ENCODE measurements around the gene UBE2QL1.

The UBE2QL1 gene

GRCh38 chr5:6427694-6428093 lies 21.0 kb upstream of the UBE2QL1 start:
- DNase-seq (ENCODE audit: low read depth in 2 of 2), result no peak

- no peak for DNase-seq (ENCODE audit: low read depth in 2 of 2)
Observed at GRCh38 chr5:6430418-6431028, 18.1 kb upstream of the UBE2QL1 start.

- no peak for DNase-seq (ENCODE audit: low read depth in 2 of 2)
Observed at GRCh38 chr5:6431214-6432195, 17.2 kb upstream of the UBE2QL1 start.

- no peak for DNase-seq (ENCODE audit: low read depth in 2 of 2)
Observed at GRCh38 chr5:6432206-6432605, 16.5 kb upstream of the UBE2QL1 start.

DNA sequence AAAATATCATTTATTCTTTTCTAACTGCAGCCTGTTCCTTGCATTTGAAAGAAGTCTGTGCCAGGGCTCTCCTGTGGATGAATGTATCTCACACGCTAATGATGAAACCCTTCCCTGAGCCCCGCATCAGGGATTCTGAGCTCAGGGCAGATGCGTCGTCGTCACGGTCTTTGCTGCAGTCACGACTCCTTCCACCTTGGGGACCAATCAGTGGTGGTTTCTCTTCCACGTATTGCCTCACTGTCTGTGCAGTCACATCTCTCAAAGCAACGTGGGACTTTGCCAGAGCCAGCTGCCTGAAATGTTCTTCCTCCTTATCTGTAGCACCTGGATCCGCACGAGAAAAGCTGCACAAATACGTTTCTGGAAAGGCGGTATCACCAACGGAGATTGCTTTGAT lies 13.9 kb upstream of the UBE2QL1 start:
- DNase-seq (ENCODE audit: low read depth in 2 of 2), result no peak

DNA sequence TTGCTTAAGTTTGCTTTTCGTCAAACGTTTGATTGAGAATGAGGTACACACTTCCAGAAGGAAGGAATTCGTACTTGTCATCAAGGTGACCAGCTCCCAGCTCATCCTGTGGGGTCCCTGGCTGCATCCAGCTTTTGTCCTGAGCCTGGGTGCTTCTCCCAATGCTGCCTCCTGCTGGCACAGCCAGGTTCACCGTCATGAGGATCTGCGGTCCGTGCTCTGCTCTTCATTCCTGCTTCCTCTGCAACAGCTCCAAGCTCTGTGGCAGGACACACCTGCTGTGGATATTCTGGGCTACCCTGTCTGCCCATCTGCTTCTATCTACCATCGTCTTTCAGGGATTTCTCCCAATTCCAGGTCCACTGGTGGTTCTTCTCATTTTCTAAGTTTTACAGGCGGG lies 13.3 kb upstream of the UBE2QL1 start:
- no peak for DNase-seq (ENCODE audit: low read depth in 2 of 2)

DNA sequence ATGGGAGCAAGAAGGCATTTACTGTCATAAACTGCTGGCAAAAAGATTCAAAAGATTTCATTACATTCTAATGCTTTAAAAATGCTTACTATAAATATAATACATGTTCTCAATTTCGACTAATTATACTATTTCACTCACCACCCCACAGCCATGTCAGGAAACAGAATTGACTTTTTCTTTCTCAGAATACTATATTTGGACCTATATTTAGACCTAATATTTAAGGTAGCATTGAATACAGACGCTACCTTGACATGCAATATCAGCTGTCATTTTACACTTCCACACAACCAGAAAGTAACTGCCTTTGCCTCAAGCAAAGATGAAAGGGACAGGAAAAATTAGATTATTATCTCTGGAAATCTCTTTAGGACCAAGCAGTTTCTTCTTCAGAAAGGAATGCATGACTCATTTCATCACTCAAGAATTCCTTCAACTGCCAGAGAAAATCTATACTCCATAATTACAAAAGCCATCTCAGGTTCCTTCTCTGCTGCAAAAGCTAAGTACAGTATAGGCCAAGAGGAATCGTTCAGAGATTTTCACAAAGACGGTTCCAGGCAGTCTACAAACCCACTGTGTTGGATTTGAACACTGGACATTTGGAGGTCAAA lies 11.8 kb upstream of the UBE2QL1 start:
- DNase-seq (ENCODE audit: low read depth in 2 of 2), result peak in 1 of 2 experiments; percentile 17

GRCh38 chr5:6439588-6440550 lies 8.8 kb upstream of the UBE2QL1 start:
- DNase-seq (ENCODE audit: low read depth in 2 of 2), result no peak

DNA sequence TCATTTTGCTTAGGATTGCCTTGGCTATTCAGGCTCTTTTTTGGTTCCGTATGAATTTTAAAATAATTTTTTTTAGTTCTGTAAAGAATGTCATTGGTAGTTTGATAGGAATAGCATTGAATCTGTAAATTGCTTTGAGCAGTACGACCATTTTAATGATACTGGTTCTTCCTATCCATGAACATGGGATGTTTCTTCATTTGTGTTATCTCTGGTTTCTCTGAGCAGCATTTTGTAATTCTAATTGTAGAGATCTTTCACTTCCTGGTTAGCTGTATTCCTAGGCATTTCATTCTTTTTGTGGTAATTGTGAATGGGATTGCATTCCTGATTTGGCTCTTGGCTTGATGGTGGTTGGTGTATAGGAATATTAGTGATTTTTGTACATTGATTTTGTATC lies 6.3 kb upstream of the UBE2QL1 start:
- no peak for DNase-seq (ENCODE audit: low read depth in 2 of 2)

DNA sequence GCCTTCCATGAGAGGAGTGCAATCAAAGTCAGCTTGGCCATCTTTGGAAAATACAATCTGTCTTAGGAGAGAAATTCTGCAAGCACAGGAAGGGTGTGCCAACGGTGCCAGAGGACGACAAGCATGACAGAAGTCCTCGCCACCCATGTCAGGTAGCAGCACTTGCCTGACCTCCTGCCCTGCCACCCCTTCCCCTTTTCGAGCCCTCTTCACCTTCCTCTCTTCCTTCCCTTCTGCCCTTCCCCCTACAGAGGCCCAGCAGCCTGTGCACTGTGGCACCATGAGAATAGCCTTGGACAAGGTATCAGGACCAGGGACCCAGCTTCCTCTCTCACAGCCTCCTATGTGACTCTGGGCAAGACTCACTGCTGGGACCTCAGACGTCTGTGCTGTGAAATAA lies 5.3 kb upstream of the UBE2QL1 start:
- no peak for DNase-seq (ENCODE audit: low read depth in 2 of 2)

DNA sequence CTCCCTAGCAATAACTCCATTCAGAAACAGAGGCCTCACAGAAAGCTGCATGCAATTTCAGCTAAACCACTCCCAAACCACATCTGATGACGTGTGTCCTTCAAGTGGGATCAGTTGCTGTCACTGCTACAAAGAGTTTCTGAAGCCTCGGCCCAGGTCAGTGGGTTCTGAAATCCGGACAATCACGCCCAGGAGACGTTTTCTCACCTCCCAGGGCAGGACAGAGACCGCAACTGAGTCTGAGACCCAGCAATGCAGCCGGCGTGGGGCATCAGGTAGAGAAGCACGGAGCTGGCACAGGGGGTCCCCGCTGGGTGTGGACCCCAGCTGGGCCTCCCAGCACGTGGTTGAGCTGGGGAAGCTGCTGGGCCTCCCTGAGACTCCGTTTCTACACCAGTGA lies 2.6 kb upstream of the UBE2QL1 start:
- no peak for DNase-seq (ENCODE audit: low read depth in 2 of 2)

DNA sequence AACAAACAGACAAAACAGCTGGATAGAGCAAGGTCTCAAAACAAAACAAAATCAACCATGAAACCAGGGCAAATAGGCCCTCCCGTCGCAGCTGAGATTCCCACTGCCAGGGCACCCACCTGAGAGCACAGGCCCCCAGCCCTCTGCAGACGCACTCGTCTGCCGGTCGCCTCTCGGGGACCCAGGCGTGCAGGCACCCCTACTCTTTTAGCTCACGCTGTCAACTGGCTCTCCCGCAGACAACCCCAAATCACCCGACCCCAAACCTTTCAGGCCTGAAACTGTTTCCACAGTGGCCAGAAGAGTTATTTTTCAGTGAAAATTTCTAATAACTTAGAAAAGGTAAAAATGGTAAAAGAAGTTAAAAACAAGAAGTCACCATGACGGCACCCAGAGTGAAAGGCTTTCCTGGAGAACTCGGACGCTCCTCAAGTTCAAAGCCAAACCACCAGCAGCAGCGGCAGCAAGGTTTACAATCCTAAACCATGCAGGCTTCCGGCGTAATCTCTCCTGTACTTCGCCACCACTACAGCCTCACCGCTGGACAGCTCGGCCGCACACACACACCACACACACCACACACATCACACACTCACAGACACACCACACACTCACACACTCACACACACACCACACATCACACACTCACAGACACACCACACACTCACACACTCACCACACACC lies 1.9 kb upstream of the UBE2QL1 start:
- DNase-seq (ENCODE audit: low read depth in 2 of 2), result no peak

DNA sequence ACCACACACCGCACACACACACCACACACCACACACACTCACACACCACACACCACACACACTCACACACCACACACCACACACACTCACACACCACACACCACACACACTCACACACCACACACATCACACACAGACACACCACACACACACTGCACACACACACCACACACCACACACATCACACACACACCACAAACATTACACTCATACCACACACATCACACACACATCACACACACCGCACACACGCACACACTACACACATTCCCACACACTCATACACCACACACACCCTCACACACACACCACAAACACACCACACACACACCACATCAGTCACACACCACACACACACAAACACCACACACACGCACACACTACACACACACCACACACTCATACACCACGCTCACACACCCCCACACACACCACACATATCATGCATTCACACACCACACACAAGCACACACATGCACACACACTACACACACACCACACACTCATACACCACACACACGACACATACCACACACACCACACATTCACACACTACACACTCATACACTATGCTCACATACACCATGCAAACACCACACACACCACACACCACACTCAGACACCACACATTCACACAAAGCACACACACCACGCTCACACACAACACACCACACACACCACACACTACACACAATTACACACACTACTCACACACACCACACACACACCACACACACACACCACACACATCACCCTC lies 1.1 kb upstream of the UBE2QL1 start:
- no peak for DNase-seq (ENCODE audit: low read depth in 2 of 2)

- no peak for DNase-seq (ENCODE audit: low read depth in 2 of 2)
Observed at GRCh38 chr5:6448141-6448491, 543 bp upstream of the UBE2QL1 start.

DNA sequence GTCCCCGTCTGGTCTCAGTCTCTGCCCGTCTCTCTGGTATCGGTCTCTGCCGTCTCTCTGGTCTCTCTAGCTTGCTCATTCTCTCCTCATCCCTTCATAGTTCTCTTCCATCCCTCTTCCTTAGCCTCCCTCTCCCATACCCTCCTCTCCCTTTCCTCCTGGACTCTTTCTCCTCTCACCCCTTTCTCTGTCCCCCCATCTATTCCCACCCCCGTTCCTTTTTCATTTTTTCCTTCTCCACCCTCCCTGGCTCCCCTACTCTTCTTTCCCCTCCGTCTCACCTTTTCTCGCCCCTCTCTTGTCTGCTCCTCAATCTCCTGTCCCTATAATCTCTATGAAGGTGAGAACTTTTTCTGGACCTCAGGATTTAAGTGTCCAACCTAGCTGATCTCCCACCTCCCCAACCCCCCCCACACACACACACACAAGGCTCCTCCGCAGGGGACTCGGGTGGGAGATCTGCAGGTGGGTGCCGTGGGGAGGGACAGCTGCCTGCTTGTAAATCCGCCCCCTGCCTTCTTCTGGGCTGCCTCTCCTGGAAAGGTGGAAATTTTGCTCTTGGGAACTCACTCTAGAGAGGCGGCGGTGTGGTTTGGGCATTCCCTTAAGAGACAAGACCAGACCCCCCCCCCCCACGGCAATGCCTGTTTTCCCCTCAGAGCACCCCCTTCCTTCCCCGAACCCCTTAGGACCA lies 953 bp downstream of the UBE2QL1 start:
- DNase-seq (ENCODE audit: low read depth in 2 of 2), result no peak

- DNase-seq (ENCODE audit: low read depth in 2 of 2), result no peak
Observed at GRCh38 chr5:6450319-6450833, 1.7 kb downstream of the UBE2QL1 start.

GRCh38 chr5:6452622-6453504 lies 4.2 kb downstream of the UBE2QL1 start:
- DNase-seq (ENCODE audit: low read depth in 2 of 2), result no peak

DNA sequence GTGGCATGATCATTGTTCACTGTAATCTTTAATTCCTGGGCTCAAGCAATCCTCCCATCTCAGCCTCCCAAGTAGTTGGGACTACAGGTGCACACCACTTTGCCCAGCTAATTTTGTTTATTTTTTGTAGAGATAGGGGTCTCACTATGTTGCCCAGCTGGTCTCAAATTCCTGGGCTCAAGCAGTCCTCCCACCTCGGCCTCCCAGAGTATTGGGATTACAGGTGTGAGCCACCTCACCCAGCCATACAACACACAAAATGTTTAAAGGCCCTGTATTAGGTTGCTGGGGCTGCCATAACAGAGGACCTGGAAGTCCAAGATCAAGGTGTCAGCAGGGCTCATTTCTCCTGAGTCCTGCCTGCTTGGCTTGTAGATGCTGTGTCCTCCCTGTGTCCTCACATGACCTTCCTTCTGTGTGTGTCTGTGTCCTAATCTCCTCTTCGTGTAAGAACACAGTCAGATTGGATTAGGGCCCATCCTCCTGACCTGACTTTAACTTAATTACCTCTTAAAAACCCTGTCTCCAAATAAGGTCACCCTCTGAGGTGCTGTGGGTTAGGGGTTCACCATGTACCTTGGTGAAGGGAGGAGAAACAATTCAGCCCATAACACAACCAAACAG lies 5.4 kb downstream of the UBE2QL1 start:
- no peak for DNase-seq (ENCODE audit: low read depth in 2 of 2)

Measured in fibroblast of skin of left quadriceps (primary cell).